Colonic mucosa (tissue), 4 donors: ENCODE data around the gene PXT1. TPM values are rescaled to one million over a fixed set of nuclear protein-coding genes. Genes with fewer than 3 reads are reported as not detected.

Experiments
- DNase-seq: peaks from one replicate; pipeline ENCODE4 v3.0.0-alpha.2; 2020
- H3K27ac ChIP-seq: fragments of 200-600 bp; one replicate; pipeline ENCODE4 v1.8.0; 2021
- H3K27me3 ChIP-seq: fragments of 200-600 bp; one replicate; pipeline ENCODE4 v1.8.0; 2021
- H3K36me3 ChIP-seq: fragments of 200-600 bp; one replicate; pipeline ENCODE4 v1.8.0; 2021
- H3K4me1 ChIP-seq: fragments of 200-600 bp; one replicate; pipeline ENCODE4 v1.8.0; 2021; ENCODE audit warnings: mild to moderate bottlenecking
- H3K4me3 ChIP-seq: fragments of 200-600 bp; one replicate; pipeline ENCODE4 v1.8.0; 2021
- H3K9ac ChIP-seq, 2 donors: one replicate each; pipeline ENCODE4 v1.7.0; 2013; ENCODE audit warnings: control low read depth in 2 of 2, low read depth in 2 of 2, low read length in 2 of 2
- H3K9me3 ChIP-seq: fragments of 200-600 bp; one replicate; pipeline ENCODE4 v1.8.0; 2021
- CTCF ChIP-seq: fragments of 200-600 bp; IDR thresholded peaks from one replicate; pipeline ENCODE4 v1.8.0; 2022; ENCODE audit warnings: antibody characterized with exemption, mild to moderate bottlenecking
- intact Hi-C: fragments of 100-400 bp; cut with DNase I; formaldehyde crosslinking; loops from one replicate; pipeline ENCODE4 v1.14.1; 2022
- total RNA-seq, 2 donors: library from RNA; stranded (reverse); fragmentation: NEBNext Ultra II Directional in 1 of 2; extraction: Animal tissue kit (Norgen Biotek cat#: 25700) in 1 of 2; gene quantifications; one replicate each; pipeline ENCODE4 v1.2.1, GENCODE V29; 2021
- donor health status: healthy.
- donor health status: DM: no; HTN: no; CAD: no.
- donor health status: DM: no; HTN: no; CAD: no.

Gene PXT1
- total RNA-seq, 2 donors from 2014 or later = not detected

- Histone ChIP-seq H3K9ac (no peak overlapping the region), H3K9me3 (no peaks in the 10 kb centered on the region), H3K36me3 (no peaks in the 10 kb centered on the region), H3K27ac (no peak overlapping the region), H3K4me3 (no peak overlapping the region), H3K4me1 (no peaks in the 10 kb centered on the region), H3K27me3 (no peaks in the 10 kb centered on the region)
- intact Hi-C loops = no loop called here
- TF ChIP-seq CTCF = no peak
- no peak for DNase-seq
These were observed 11.5 kb downstream of the PXT1 start for GRCh38 chr6:36431197-36431596.

- Histone ChIP-seq H3K27ac (no peak overlapping the region), H3K4me1 (no peaks in the 10 kb centered on the region), H3K27me3 (no peaks in the 10 kb centered on the region), H3K36me3 (no peaks in the 10 kb centered on the region), H3K4me3 (no peak overlapping the region), H3K9me3 (no peaks in the 10 kb centered on the region), H3K9ac (no peak overlapping the region)
- no peak for TF ChIP-seq CTCF
- no peak for DNase-seq
- intact Hi-C loops = no loop called here
These were observed 12.3 kb downstream of the PXT1 start for GRCh38 chr6:36430351-36430750.

GRCh38 chr6:36428911-36429310 is 13.7 kb downstream of the PXT1 start:
- intact Hi-C loops = no loop called here
- TF ChIP-seq CTCF = no peak
- Histone ChIP-seq H3K36me3 (no peaks in the 10 kb centered on the region), H3K4me3 (no peak overlapping the region), H3K27me3 (no peaks in the 10 kb centered on the region), H3K9ac (no peak overlapping the region), H3K9me3 (no peaks in the 10 kb centered on the region), H3K4me1 (no peaks in the 10 kb centered on the region), H3K27ac (no peak overlapping the region)
- no peak for DNase-seq

- no peak for DNase-seq
- no peaks in the 10 kb centered on the region for H3K4me1 ChIP-seq
- no peak overlapping the region for H3K9ac ChIP-seq
- TF ChIP-seq CTCF = no peak
- intact Hi-C loops = no loop called here
- no peak overlapping the region for H3K27ac ChIP-seq
- H3K4me3 ChIP-seq = no peak overlapping the region
- no peaks in the 10 kb centered on the region for H3K27me3 ChIP-seq
- H3K9me3 ChIP-seq = no peaks in the 10 kb centered on the region
- no peaks in the 10 kb centered on the region for H3K36me3 ChIP-seq
These were observed 16.0 kb downstream of the PXT1 start for GRCh38 chr6:36426622-36427021.

GRCh38 chr6:36423101-36423824 is 19.4 kb downstream of the PXT1 start:
- Histone ChIP-seq H3K27me3 (no peaks in the 10 kb centered on the region), H3K36me3 (no peaks in the 10 kb centered on the region), H3K4me3 (peak overlapping the region; percentile 41), H3K4me1 (no peaks in the 10 kb centered on the region), H3K9me3 (no peaks in the 10 kb centered on the region), H3K9ac (peak overlapping the region; percentile 68 to 98), H3K27ac (peak overlapping the region; percentile 84)
- DNase-seq = peak; percentile 99
- TF ChIP-seq CTCF = peak; percentile 51
- intact Hi-C loops = loop anchor here (5.0 kb wide), 1 partner anchor 169 kb away; the partner anchor contains the start of gene SRSF3
